Measurements from ENCODE around the gene TRIM37. TPM values are rescaled to one million over a fixed set of nuclear protein-coding genes. Genes with fewer than 3 reads are reported as not detected.

The TRIM37 gene
- polyA plus RNA-seq, 1 of the 3 experiments (the other 2 are of a cell fraction) = 20.5 TPM

DNA sequence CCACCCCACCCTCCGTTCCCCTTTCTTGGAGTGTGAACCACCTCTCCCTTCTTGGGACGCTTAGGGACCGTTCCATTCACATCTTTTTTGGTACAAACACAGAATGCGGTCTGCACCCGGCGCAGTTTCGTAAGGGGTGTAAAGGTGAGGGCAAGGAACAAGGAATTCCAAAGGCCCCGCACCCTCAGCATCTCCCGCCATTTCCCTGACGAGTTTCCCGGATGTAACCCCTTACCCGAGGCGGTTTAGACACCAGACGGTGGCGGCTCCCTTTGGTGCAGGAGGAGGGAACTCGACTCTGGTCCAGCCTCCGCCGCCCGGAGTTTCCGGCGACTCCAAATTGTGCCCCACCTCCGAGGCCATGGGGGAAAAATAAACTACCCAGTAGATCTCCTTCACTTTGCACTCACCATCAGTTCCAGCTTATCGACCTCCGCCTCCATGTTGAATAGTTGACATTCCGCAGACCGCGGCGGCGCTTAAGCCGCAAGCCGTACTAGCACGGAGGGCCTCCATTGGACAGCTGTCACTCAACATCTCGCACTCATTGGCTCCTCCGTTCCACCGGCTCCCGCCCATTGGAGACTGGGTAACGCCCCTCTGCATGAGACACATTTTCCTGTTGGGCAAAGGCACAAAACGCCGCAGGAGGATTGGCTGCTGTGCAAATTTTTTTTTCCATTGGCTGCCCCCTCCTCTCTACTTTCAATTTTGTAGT is 48.2 kb upstream of the TRIM37 start, which contains the start of gene SKA2:
Gene SKA2, minus strand, starts transcription at position 466 of the 718 bp plus-strand sequence. Its CDS starts 23 bp downstream, at position 443.
- Histone ChIP-seq H3K4me1 (ENCODE audit: control insufficient read depth in 1 of 2, insufficient read depth in 2 of 2, low read depth in 1 of 2, low read length in 1 of 2) (peaks cover 13 to 17% of the 10 kb centered on the region in 2 experiments; a peak in 3 of 4 replicates), H3K27ac (ENCODE audit: low read depth in 2 of 2, low read length in 1 of 2) (peak within 1 kb of the TSS; percentile 85 to 95), H3F3A (replicated peaks; ENCODE audit: insufficient read depth) (peaks cover 34% of the 10 kb centered on the region), H3K27me3 (ENCODE audit: insufficient read depth) (no peaks in the 10 kb centered on the region), H2AFZ (ENCODE audit: low read depth) (peak within 1 kb of the TSS; percentile 82), H3K9ac (peak within 1 kb of the TSS; percentile 87), H3K4me3 (ENCODE audit: low read depth in 2 of 2, low read length in 1 of 2) (peak within 1 kb of the TSS; percentile 80 to 81), H3K36me3 (replicated peaks in 1 of 2; ENCODE audit: control insufficient read depth in 1 of 2, insufficient read depth in 2 of 2, low read length in 1 of 2) (peaks cover 0 to 4% of the 10 kb centered on the region in 2 experiments), H3K79me2 (ENCODE audit: insufficient read depth) (peaks cover 86% of the 10 kb centered on the region), H3K9me3 (no peaks in the 10 kb centered on the region), H3K4me2 (peak within 1 kb of the TSS; percentile 89), H4K20me1 (ENCODE audit: insufficient read depth) (no peaks in the 10 kb centered on the region), H3K9me2 (no peaks in the 10 kb centered on the region)
- CTCF ChIA-PET = interaction anchor here (0.9 to 2.3 kb wide), 6 partner anchors 10 to 636 kb away, joined by 3 to 8 read pairs (median 4); partner anchors contain the start of gene GDPD1
- peak; percentile 85 for DNase-seq
- POLR2A ChIA-PET = interaction anchor here (0.8 to 1.4 kb wide), 5 partner anchors 48 to 636 kb away, joined by 3 to 8 read pairs (median 3); partner anchors contain the start of genes SMG8 and TRIM37
- WGBS (ENCODE audit: low lambda C conversion rate) = 2% methylated on average over 39 of the region's 39 CpGs
- TF ChIP-seq NFIC (IDR thresholded peaks at IDR 0.05; ENCODE audit: borderline replicate concordance) (no peak), NRF1 (IDR thresholded peaks at IDR 0.05; ENCODE audit: low read depth, low read length) (no peak), SIN3A (IDR thresholded peaks at IDR 0.05; ENCODE audit: borderline replicate concordance, low read depth, low read length) (peak; percentile 85), RXRA (IDR thresholded peaks at IDR 0.05; ENCODE audit: borderline replicate concordance, low read depth) (peak; percentile 16; the same call in 1 of the 2 replicates), YY1 (IDR thresholded peaks at IDR 0.05; ENCODE audit: low read depth) (peak; percentile 94), RFX5 (IDR thresholded peaks at IDR 0.05; ENCODE audit: low read length) (peak; percentile 94), FOXM1 (IDR thresholded peaks at IDR 0.05; ENCODE audit: low read depth) (peak; percentile 36; the same call in 1 of the 2 replicates), GATA2 (CRISPR knock-in tag; IDR thresholded peaks at IDR 0.05) (no peak), POLR2AphosphoS5 (IDR thresholded peaks at IDR 0.05; ENCODE audit: low read depth, low read length) (peak; percentile 54; the same call in 1 of the 2 replicates), EZH2phosphoT487 (IDR thresholded peaks at IDR 0.05; ENCODE audit: borderline replicate concordance, low read depth) (no peak), CHD2 (IDR thresholded peaks at IDR 0.05; ENCODE audit: low read length, partially characterized antibody) (peak; percentile 95), ELF1 (IDR thresholded peaks at IDR 0.05) (0 out of 2 replicates have a peak, but pooled peaks have one; percentile 44), JUND (IDR thresholded peaks at IDR 0.05) (no peak), MXI1 (IDR thresholded peaks at IDR 0.05; ENCODE audit: low read depth, low read length) (peak; percentile 65), FOSL2 (IDR thresholded peaks at IDR 0.05; ENCODE audit: borderline replicate concordance, low read depth) (no peak), GABPA (IDR thresholded peaks at IDR 0.05; ENCODE audit: low read depth) (peak; percentile 57)
- TF ChIP-seq, protein P1, sequence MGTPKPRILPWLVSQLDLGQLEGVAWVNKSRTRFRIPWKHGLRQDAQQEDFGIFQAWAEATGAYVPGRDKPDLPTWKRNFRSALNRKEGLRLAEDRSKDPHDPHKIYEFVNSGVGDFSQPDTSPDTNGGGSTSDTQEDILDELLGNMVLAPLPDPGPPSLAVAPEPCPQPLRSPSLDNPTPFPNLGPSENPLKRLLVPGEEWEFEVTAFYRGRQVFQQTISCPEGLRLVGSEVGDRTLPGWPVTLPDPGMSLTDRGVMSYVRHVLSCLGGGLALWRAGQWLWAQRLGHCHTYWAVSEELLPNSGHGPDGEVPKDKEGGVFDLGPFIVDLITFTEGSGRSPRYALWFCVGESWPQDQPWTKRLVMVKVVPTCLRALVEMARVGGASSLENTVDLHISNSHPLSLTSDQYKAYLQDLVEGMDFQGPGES (IDR thresholded peaks at IDR 0.05; ENCODE audit: low read depth, low read length) = peak; percentile 99
- TF ChIP-seq, protein P2, sequence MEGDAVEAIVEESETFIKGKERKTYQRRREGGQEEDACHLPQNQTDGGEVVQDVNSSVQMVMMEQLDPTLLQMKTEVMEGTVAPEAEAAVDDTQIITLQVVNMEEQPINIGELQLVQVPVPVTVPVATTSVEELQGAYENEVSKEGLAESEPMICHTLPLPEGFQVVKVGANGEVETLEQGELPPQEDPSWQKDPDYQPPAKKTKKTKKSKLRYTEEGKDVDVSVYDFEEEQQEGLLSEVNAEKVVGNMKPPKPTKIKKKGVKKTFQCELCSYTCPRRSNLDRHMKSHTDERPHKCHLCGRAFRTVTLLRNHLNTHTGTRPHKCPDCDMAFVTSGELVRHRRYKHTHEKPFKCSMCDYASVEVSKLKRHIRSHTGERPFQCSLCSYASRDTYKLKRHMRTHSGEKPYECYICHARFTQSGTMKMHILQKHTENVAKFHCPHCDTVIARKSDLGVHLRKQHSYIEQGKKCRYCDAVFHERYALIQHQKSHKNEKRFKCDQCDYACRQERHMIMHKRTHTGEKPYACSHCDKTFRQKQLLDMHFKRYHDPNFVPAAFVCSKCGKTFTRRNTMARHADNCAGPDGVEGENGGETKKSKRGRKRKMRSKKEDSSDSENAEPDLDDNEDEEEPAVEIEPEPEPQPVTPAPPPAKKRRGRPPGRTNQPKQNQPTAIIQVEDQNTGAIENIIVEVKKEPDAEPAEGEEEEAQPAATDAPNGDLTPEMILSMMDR (IDR thresholded peaks at IDR 0.05) = 0 out of 2 replicates have a peak, but pooled peaks have one; percentile 14
- TF ChIP-seq, protein P3, sequence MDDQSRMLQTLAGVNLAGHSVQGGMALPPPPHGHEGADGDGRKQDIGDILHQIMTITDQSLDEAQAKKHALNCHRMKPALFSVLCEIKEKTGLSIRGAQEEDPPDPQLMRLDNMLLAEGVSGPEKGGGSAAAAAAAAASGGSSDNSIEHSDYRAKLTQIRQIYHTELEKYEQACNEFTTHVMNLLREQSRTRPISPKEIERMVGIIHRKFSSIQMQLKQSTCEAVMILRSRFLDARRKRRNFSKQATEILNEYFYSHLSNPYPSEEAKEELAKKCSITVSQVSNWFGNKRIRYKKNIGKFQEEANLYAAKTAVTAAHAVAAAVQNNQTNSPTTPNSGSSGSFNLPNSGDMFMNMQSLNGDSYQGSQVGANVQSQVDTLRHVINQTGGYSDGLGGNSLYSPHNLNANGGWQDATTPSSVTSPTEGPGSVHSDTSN (IDR thresholded peaks at IDR 0.05) = peak; percentile 97
- TF ChIP-seq, protein P4, sequence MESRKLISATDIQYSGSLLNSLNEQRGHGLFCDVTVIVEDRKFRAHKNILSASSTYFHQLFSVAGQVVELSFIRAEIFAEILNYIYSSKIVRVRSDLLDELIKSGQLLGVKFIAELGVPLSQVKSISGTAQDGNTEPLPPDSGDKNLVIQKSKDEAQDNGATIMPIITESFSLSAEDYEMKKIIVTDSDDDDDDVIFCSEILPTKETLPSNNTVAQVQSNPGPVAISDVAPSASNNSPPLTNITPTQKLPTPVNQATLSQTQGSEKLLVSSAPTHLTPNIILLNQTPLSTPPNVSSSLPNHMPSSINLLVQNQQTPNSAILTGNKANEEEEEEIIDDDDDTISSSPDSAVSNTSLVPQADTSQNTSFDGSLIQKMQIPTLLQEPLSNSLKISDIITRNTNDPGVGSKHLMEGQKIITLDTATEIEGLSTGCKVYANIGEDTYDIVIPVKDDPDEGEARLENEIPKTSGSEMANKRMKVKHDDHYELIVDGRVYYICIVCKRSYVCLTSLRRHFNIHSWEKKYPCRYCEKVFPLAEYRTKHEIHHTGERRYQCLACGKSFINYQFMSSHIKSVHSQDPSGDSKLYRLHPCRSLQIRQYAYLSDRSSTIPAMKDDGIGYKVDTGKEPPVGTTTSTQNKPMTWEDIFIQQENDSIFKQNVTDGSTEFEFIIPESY (IDR thresholded peaks at IDR 0.05; ENCODE audit: borderline replicate concordance, low read depth) = 0 out of 2 replicates have a peak, but pooled peaks have one; percentile 54
- TF ChIP-seq, protein P5, sequence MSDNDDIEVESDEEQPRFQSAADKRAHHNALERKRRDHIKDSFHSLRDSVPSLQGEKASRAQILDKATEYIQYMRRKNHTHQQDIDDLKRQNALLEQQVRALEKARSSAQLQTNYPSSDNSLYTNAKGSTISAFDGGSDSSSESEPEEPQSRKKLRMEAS (IDR thresholded peaks at IDR 0.05; ENCODE audit: low read depth) = peak; percentile 58
- TF ChIP-seq, protein P6, sequence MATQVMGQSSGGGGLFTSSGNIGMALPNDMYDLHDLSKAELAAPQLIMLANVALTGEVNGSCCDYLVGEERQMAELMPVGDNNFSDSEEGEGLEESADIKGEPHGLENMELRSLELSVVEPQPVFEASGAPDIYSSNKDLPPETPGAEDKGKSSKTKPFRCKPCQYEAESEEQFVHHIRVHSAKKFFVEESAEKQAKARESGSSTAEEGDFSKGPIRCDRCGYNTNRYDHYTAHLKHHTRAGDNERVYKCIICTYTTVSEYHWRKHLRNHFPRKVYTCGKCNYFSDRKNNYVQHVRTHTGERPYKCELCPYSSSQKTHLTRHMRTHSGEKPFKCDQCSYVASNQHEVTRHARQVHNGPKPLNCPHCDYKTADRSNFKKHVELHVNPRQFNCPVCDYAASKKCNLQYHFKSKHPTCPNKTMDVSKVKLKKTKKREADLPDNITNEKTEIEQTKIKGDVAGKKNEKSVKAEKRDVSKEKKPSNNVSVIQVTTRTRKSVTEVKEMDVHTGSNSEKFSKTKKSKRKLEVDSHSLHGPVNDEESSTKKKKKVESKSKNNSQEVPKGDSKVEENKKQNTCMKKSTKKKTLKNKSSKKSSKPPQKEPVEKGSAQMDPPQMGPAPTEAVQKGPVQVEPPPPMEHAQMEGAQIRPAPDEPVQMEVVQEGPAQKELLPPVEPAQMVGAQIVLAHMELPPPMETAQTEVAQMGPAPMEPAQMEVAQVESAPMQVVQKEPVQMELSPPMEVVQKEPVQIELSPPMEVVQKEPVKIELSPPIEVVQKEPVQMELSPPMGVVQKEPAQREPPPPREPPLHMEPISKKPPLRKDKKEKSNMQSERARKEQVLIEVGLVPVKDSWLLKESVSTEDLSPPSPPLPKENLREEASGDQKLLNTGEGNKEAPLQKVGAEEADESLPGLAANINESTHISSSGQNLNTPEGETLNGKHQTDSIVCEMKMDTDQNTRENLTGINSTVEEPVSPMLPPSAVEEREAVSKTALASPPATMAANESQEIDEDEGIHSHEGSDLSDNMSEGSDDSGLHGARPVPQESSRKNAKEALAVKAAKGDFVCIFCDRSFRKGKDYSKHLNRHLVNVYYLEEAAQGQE (IDR thresholded peaks at IDR 0.05; ENCODE audit: low read depth, low read length) = 0 out of 2 replicates have a peak, but pooled peaks have one; percentile 37
